GM10248 (cell line): ENCODE measurements around the gene SLC51B.

ENCODE experiments used
- CTCF ChIA-PET: fragments of 300-600 bp; sonication (Branson Sonifier 250); formaldehyde crosslinking; extraction: SDS; loops from one replicate; lab custom pipeline; 2021; ENCODE audit warnings: antibody characterized with exemption; lab: Yijun Ruan, JAX
- POLR2A ChIA-PET: fragments of 350-650 bp; sonication (Branson Sonifier 250); formaldehyde crosslinking; extraction: SDS; loops from one replicate; lab custom pipeline; 2020; ENCODE audit warnings: antibody characterized with exemption; lab: Yijun Ruan, JAX
- DNase-seq: peaks from one replicate; pipeline ENCODE4 v3.0.0; 2012; ENCODE audit errors: extremely low spot score
- TF ChIP-seq, protein P1 (sequence below): IDR thresholded peaks from 2 replicates; pipeline ENCODE4 v1.5.1; 2012; ENCODE audit warnings: mild to moderate bottlenecking, low read depth; ENCODE audit errors: extremely low read depth, missing control alignments, control extremely low read depth

Gene SLC51B

DNA sequence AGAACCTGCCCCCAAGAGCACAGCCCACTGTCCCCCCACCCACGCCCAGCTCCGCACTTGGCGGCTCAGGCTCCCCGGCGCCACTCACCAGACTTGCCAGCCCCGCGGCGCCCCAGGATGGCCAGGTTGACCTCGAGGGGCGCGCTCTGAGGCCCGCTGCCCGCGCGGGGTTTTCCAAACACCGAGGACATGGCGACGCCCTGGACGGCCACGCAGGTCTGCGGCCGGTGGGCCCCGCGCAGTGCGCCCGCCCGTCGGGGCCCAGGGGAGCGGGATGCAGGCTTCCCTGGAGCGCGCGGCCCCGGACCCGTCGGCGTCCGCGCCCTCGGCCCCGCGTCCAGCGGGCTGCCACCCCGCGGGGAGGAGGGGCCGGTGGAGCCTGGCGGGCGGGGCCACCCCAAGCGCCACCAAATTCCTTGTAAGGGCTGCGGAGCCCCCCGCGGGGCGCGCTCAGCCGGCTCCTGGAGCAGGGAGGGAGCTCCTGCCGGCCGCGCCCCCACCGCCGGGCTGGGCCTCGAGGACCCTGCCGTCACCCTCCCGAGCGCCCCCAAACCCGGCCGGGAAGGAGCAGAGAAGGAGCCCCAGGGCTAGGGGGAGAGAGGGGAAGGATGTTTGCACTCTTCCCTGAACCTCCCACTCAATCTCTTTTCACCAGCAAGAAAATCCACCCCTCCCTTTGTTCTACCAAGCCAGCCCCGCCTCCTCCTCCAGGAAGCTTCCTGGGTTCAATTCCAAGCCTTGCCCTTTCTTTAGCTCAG is 22.6 kb downstream of the SLC51B start, which contains the start of gene RASL12:
TSS of gene RASL12 (minus strand) at position 347 of the 758 bp plus-strand sequence. CDS start at position 191, 156 bp downstream.
- ChIA-PET POLR2A (no interaction called here), CTCF (interaction anchor here (1.0 to 10.5 kb wide), 6 partner anchors 10 to 337 kb away, joined by 3 to 72 read pairs (median 5); partner anchors contain the start of gene KBTBD13)
- no peak for DNase-seq
- TF ChIP-seq, protein P1, sequence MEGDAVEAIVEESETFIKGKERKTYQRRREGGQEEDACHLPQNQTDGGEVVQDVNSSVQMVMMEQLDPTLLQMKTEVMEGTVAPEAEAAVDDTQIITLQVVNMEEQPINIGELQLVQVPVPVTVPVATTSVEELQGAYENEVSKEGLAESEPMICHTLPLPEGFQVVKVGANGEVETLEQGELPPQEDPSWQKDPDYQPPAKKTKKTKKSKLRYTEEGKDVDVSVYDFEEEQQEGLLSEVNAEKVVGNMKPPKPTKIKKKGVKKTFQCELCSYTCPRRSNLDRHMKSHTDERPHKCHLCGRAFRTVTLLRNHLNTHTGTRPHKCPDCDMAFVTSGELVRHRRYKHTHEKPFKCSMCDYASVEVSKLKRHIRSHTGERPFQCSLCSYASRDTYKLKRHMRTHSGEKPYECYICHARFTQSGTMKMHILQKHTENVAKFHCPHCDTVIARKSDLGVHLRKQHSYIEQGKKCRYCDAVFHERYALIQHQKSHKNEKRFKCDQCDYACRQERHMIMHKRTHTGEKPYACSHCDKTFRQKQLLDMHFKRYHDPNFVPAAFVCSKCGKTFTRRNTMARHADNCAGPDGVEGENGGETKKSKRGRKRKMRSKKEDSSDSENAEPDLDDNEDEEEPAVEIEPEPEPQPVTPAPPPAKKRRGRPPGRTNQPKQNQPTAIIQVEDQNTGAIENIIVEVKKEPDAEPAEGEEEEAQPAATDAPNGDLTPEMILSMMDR, result no peak

DNA sequence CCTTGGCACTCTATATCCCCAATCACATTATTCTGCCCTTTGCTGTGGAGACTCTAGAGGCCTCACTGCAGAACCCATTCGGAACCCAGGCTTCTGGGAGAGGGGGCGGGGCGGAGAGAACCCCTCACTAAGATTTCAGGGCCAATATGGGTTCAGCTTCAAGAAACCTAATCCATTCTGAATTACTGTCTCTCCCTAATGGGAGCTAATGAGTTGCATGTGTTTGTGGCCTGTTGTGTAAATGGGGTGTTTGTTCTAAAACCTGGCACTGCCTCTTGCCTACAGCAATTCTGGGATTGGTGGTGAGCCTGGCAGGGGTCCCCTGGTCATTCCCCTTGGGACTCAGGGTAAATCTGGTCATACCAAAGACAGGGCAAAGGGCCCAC is 23.2 kb downstream of the SLC51B start:
- no peak for DNase-seq
- POLR2A ChIA-PET, result interaction anchor here (0.6 kb wide), 1 partner anchor 264 kb away, joined by 5 read pairs; no protein-coding TSS in a partner anchor
- TF ChIP-seq, protein P1, result no peak
- CTCF ChIA-PET, result interaction anchor here (1.0 to 10.5 kb wide), 6 partner anchors 9 to 337 kb away, joined by 3 to 72 read pairs (median 6); partner anchors contain the start of gene KBTBD13

DNA sequence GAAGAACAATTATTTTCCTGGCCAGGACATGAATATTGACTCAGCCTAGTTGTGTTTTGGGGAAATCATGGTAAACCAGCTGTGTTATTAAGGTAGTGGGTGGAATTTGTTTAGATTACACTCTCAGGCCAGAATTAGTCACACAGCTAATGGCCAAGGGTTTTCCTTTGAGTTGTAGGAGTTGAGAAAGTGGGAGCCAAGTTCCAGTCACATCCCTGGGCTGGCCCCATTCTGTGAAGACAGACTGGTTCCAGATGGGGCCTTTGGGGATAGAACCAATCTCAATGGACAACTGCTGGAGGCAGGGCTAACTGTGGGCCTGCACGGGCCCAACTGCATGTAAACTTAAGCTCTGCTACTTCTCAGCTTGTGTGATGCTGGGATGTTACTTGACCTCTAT is 24.0 kb downstream of the SLC51B start:
- POLR2A ChIA-PET, result no interaction called here
- no peak for DNase-seq
- TF ChIP-seq, protein P1, result no peak
- CTCF ChIA-PET, result interaction anchor here (1.0 to 10.5 kb wide), 9 partner anchors 8 to 316 kb away, joined by 3 to 72 read pairs (median 6); partner anchors contain the start of gene KBTBD13

DNA sequence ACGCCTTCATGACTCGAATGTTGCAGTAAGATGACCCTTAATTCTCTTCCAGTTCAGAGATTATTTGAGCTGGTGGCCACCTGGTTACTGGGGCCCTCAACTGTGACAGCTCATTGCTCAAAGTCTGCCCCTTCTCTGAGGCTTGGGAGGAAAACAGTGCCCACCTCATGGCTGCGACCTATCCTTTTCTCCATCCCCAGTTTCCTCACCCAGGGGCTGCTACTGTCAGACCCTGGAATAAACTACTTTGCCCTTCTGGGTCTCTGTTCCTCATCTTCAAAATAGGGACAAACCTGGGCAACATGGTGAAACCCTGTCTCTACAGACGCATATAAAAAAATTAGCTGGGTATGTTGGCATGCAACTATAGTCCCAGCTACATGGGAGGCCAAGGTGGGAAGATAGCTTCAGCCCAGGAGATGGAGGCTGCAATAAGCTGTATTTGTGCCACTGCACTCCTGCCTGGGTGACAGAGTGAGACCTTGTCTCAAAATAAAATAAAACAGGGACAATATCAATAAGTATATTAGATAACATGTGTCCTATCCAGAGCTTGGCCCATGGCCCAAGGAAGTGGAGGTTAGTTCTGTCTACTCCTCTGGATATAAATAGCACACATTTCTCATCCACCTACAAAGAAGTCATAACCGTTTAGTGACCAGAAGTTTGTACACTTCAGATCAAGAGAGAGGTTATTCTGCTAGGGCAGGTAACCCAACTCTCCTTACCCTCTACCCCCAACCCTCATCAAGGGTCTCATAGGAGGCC is 24.8 kb downstream of the SLC51B start:
- TF ChIP-seq, protein P1, result no peak
- POLR2A ChIA-PET, result no interaction called here
- CTCF ChIA-PET, result interaction anchor here (1.0 to 10.5 kb wide), 7 partner anchors 8 to 59 kb away, joined by 3 to 72 read pairs (median 7); partner anchors contain the start of gene KBTBD13
- no peak for DNase-seq

DNA sequence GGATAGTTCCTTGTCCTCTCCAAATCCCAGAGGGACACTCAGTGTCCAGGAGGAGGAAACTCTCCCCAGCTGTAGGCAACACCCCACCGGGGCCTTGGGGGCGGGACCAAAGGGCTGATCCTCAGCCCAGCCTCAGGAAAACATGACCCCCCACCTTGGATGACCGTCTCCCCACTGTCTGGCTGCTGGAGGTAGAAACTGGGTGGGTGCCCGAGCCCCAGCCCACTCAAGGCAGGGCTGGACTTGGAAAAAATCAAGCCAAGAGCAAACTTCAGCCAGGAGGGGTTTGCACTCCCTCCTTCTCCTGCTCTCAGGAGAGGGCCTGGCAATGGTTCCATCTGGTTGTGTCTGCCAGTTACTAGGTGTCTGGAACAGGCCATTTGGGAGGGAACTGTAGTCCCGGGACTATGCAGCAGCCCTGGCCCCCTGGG is 26.2 kb downstream of the SLC51B start:
- TF ChIP-seq, protein P1, result no peak
- ChIA-PET POLR2A (no interaction called here), CTCF (interaction anchor here (0.8 to 10.5 kb wide), 3 partner anchors 9 to 37 kb away, joined by 3 to 72 read pairs (median 4); no protein-coding TSS in a partner anchor)
- DNase-seq, result no peak

DNA sequence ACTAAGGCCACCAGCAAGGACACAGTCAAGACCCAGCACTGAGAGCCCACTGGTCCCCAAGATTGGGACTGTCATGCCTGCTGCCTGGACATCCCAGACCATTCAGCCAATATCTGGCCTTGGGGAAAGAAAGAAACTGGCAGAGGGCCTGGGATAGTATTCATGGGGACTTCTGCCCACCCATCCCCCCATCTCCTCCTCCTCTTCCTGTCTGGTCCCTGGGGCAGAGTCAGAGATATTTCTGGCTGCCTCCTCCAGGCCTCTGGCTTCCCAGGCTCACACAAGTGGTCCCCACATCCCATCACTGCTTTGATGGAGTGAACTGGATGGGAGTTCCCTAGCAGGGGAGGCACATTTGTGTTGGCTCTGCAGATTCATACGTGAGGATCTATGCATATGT is 26.8 kb downstream of the SLC51B start:
- DNase-seq, result no peak
- ChIA-PET POLR2A (no interaction called here), CTCF (interaction anchor here (1.2 to 10.5 kb wide), 3 partner anchors 19 to 341 kb away, joined by 3 to 72 read pairs (median 3); no protein-coding TSS in a partner anchor)
- TF ChIP-seq, protein P1, result no peak
